OCI-LY1 (cell line): Measurements from ENCODE around the gene SLC45A1.

Source experiments
- H2AFZ ChIP-seq: fragments of 200-600 bp; sonication (generic), shearing (Covaris generic); 2 replicates; pipeline ENCODE4 v1.6.0; 2014; ENCODE audit warnings: antibody characterized with exemption, mild to moderate bottlenecking, low read length
- H3F3A ChIP-seq: fragments of 200-600 bp; sonication (generic), shearing (Covaris generic); 2 replicates; pipeline ENCODE4 v1.6.0; 2014; ENCODE audit warnings: mild to moderate bottlenecking, antibody characterized with exemption, low read length, moderate library complexity; ENCODE audit not compliant: insufficient read depth
- H3K27ac ChIP-seq: fragments of 200-600 bp; sonication (generic); 2 replicates; pipeline ENCODE4 v1.5.1; 2014; ENCODE audit warnings: low read length, mixed run types, mild to moderate bottlenecking, low read depth; ENCODE audit not compliant: poor library complexity, severe bottlenecking
- H3K27me3 ChIP-seq: fragments of 200-600 bp; sonication (generic); 2 replicates; pipeline ENCODE4 v1.6.0; 2014; ENCODE audit warnings: antibody characterized with exemption, mild to moderate bottlenecking, low read length, moderate library complexity; ENCODE audit not compliant: insufficient read depth
- H3K36me3 ChIP-seq: fragments of 200-600 bp; sonication (generic); 2 replicates; pipeline ENCODE4 v1.6.1; 2014; ENCODE audit warnings: mild to moderate bottlenecking, antibody characterized with exemption, low read length, moderate library complexity, mixed read lengths; ENCODE audit not compliant: insufficient read depth
- H3K4me1 ChIP-seq: fragments of 200-600 bp; sonication (generic); 2 replicates; pipeline ENCODE4 v1.5.1; 2014; ENCODE audit warnings: mild to moderate bottlenecking, low read length, moderate library complexity; ENCODE audit not compliant: insufficient read depth, severe bottlenecking
- H3K4me2 ChIP-seq: fragments of 200-600 bp; sonication (generic), shearing (Covaris generic); 2 replicates; pipeline ENCODE4 v1.6.1; 2014; ENCODE audit warnings: low read length
- H3K4me3 ChIP-seq: fragments of 200-600 bp; sonication (generic); 2 replicates; pipeline ENCODE4 v1.5.1; 2014; ENCODE audit warnings: low read length, low read depth, mild to moderate bottlenecking, mixed read lengths; ENCODE audit not compliant: poor library complexity, severe bottlenecking
- H3K79me2 ChIP-seq: fragments of 200-600 bp; shearing (Covaris generic); 2 replicates; pipeline ENCODE4 v1.6.1; 2016; ENCODE audit warnings: mixed run types, low read length, mixed read lengths; ENCODE audit not compliant: insufficient read depth
- H3K9ac ChIP-seq: fragments of 200-600 bp; sonication (generic), shearing (Covaris generic); 2 replicates; pipeline ENCODE4 v1.6.1; 2014; ENCODE audit warnings: mild to moderate bottlenecking, low read length, mixed read lengths
- H3K9me2 ChIP-seq: fragments of 200-600 bp; sonication (generic), shearing (Covaris generic); 2 replicates; pipeline ENCODE4 v1.6.1; 2014; ENCODE audit warnings: low read depth, mild to moderate bottlenecking, low read length, mixed read lengths
- H3K9me3 ChIP-seq: fragments of 200-600 bp; shearing (Covaris generic); 2 replicates; pipeline ENCODE4 v1.6.1; 2014; ENCODE audit warnings: low read length, mixed read lengths
- H4K20me1 ChIP-seq: fragments of 200-600 bp; sonication (generic), shearing (Covaris generic); 2 replicates; pipeline ENCODE4 v1.6.0; 2016; ENCODE audit warnings: mild to moderate bottlenecking, low read length; ENCODE audit not compliant: insufficient read depth
- CTCF ChIP-seq: fragments of 200-600 bp; sonication (generic), shearing (Covaris generic); IDR thresholded peaks from 2 replicates; pipeline ENCODE4 v1.5.1; 2017; ENCODE audit warnings: mild to moderate bottlenecking, antibody characterized with exemption, low read length, moderate library complexity, mixed read lengths
- EZH2 ChIP-seq: fragments of 200-600 bp; sonication (generic), shearing (Covaris generic); IDR thresholded peaks from 2 replicates; pipeline ENCODE4 v1.8.0; 2017; ENCODE audit warnings: borderline replicate concordance, mixed run types, mild to moderate bottlenecking, antibody characterized with exemption, low read length, moderate library complexity, mixed read lengths

Gene SLC45A1

GRCh38 chr1:8360493-8361197, 42.7 kb downstream of the SLC45A1 start:
- Histone ChIP-seq H3K9me2 (no peaks in the 10 kb centered on the region), H3K4me3 (no peak overlapping the region), H3K9me3 (no peaks in the 10 kb centered on the region), H3F3A (no peaks in the 10 kb centered on the region), H3K36me3 (peaks cover 96% of the 10 kb centered on the region), H3K4me1 (no peaks in the 10 kb centered on the region), H4K20me1 (no peaks in the 10 kb centered on the region), H3K27ac (no peak overlapping the region), H3K79me2 (no peaks in the 10 kb centered on the region), H3K4me2 (no peak overlapping the region), H3K27me3 (no peaks in the 10 kb centered on the region), H3K9ac (no peak overlapping the region), H2AFZ (no peak overlapping the region)
- TF ChIP-seq EZH2 (no peak), CTCF (no peak)

- H3K4me3 ChIP-seq = no peak overlapping the region
- H3K9me2 ChIP-seq = no peaks in the 10 kb centered on the region
- no peaks in the 10 kb centered on the region for H4K20me1 ChIP-seq
- no peaks in the 10 kb centered on the region for H3K9me3 ChIP-seq
- H3K9ac ChIP-seq = no peak overlapping the region
- H3K27ac ChIP-seq = no peak overlapping the region
- H3K27me3 ChIP-seq = no peaks in the 10 kb centered on the region
- TF ChIP-seq CTCF (no peak), EZH2 (no peak)
- H3K4me2 ChIP-seq = no peak overlapping the region
- no peak overlapping the region for H2AFZ ChIP-seq
- no peaks in the 10 kb centered on the region for H3K79me2 ChIP-seq
- peaks cover 96% of the 10 kb centered on the region for H3K36me3 ChIP-seq
- no peaks in the 10 kb centered on the region for H3F3A ChIP-seq
- H3K4me1 ChIP-seq = peaks cover 1% of the 10 kb centered on the region
Measured at GRCh38 chr1:8361198-8361849, 43.4 kb downstream of the SLC45A1 start.

DNA sequence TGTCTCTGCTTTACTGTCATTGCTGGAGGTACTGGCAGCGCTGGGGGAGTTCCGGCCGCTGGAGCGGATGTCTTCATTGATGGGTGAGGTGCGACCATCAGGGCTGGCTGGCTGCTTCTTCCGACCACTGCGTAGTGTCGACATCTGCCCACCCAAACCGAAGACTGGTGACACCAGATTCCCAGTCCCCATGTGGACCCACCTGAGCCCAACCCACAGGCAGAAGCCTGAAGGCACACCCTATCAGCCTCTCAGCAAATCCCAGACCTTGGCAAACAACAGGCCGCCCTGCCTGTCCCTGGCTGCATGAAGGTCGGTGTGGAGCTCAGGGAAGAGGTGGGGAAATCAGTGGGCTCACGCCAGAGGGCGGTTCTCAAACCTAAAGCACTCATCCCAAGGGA, 44.8 kb downstream of the SLC45A1 start:
- Histone ChIP-seq H3K36me3 (peaks cover 96% of the 10 kb centered on the region), H3K4me3 (no peak overlapping the region), H4K20me1 (no peaks in the 10 kb centered on the region)

More for the DNA sequence above, 44.8 kb downstream of the SLC45A1 start:
- TF ChIP-seq CTCF (no peak), EZH2 (no peak)
- peaks cover 2% of the 10 kb centered on the region for H3K79me2 ChIP-seq
- H3K27me3 ChIP-seq = no peaks in the 10 kb centered on the region
- H3F3A ChIP-seq = no peaks in the 10 kb centered on the region
- no peak overlapping the region for H3K9ac ChIP-seq
- no peak overlapping the region for H2AFZ ChIP-seq
- H3K9me2 ChIP-seq = no peaks in the 10 kb centered on the region
- H3K27ac ChIP-seq = no peak overlapping the region
- no peak overlapping the region for H3K4me2 ChIP-seq
- peaks cover 15% of the 10 kb centered on the region for H3K4me1 ChIP-seq
- H3K9me3 ChIP-seq = no peaks in the 10 kb centered on the region
